Measurements from ENCODE around the gene NTN1. TPM values are rescaled to one million over a fixed set of nuclear protein-coding genes. Genes with fewer than 3 reads are reported as not detected.

NTN1 gene
- total and polyA plus RNA-seq, 12 donors = 3.0 to 38.7 (median 15.8) TPM

GRCh38 chr17:9287306-9287705 is 266.0 kb downstream of the NTN1 start:
- no peaks in the 10 kb centered on the region for H3K36me3 ChIP-seq
- DNase-seq = no peak
- peaks cover 0 to 34% (median 9%) of the 10 kb centered on the region in 9 donors for H3K4me1 ChIP-seq
- H3K4me3 ChIP-seq = no peak overlapping the region
- intact Hi-C loops (cut with DNase I) = loop anchor here in 4 of 10 donors (5.0 to 10.0 kb wide), 5 partner anchors 40 to 293 kb away; no protein-coding TSS in a partner anchor
- 78 to 79% methylated on average over 2 of the region's 2 CpGs for WGBS, 2 donors
- H3K27ac ChIP-seq = no peak overlapping the region
- H3K9me3 ChIP-seq = no peaks in the 10 kb centered on the region
- TF ChIP-seq CTCF (IDR thresholded peaks at IDR 0.05) = no peak
- ATAC-seq = no peak
- H3K27me3 ChIP-seq = no peaks in the 10 kb centered on the region

GRCh38 chr17:9290226-9290613 is 268.9 kb downstream of the NTN1 start:
- no peak for TF ChIP-seq CTCF (IDR thresholded peaks at IDR 0.05)
- intact Hi-C loops (cut with DNase I) = loop anchor here in 6 of 10 donors (5.0 to 10.0 kb wide), 7 partner anchors 65 to 298 kb away; no protein-coding TSS in a partner anchor
- no peak for ATAC-seq
- Histone ChIP-seq H3K27ac (no peak overlapping the region), H3K27me3 (no peaks in the 10 kb centered on the region), H3K4me3 (no peak overlapping the region), H3K36me3 (no peaks in the 10 kb centered on the region), H3K9me3 (no peaks in the 10 kb centered on the region), H3K4me1 (peaks cover 0 to 30% (median 5%) of the 10 kb centered on the region in 9 donors)
- 76 to 95% methylated on average over 7 of the region's 7 CpGs for WGBS, 2 donors
- DNase-seq = no peak

GRCh38 chr17:9291912-9292560 is 270.7 kb downstream of the NTN1 start:
- H3K27ac ChIP-seq = peak overlapping the region in 2 of 10 donors; percentile 21 to 32
- peak; percentile 62 to 87 (median 79) for TF ChIP-seq CTCF (IDR thresholded peaks at IDR 0.05)
- peak; percentile 81 to 96 (median 88) for ATAC-seq
- intact Hi-C loops (cut with DNase I) = loop anchor here in 8 of 10 donors (1.0 to 10.0 kb wide), 10 partner anchors 63 to 301 kb away; no protein-coding TSS in a partner anchor
- no peaks in the 10 kb centered on the region for H3K9me3 ChIP-seq
- peak; percentile 36 to 45 for DNase-seq
- H3K27me3 ChIP-seq = no peaks in the 10 kb centered on the region
- 35 to 48% methylated on average over 8 of the region's 8 CpGs for WGBS, 2 donors
- H3K4me3 ChIP-seq = no peak overlapping the region
- no peaks in the 10 kb centered on the region for H3K36me3 ChIP-seq
- H3K4me1 ChIP-seq = peaks cover 0 to 20% (median 5%) of the 10 kb centered on the region in 9 donors

GRCh38 chr17:9292561-9292941 is 271.2 kb downstream of the NTN1 start:
- H3K4me1 ChIP-seq = peaks cover 0 to 15% (median 5%) of the 10 kb centered on the region in 9 donors
- H3K9me3 ChIP-seq = no peaks in the 10 kb centered on the region
- no peak overlapping the region for H3K4me3 ChIP-seq
- no peaks in the 10 kb centered on the region for H3K36me3 ChIP-seq
- DNase-seq = no peak
- intact Hi-C loops (cut with DNase I) = loop anchor here in 8 of 10 donors (1.0 to 10.0 kb wide), 10 partner anchors 62 to 301 kb away; no protein-coding TSS in a partner anchor
- TF ChIP-seq CTCF (IDR thresholded peaks at IDR 0.05) = peak in 1 of 9 donors; percentile 2
- peak overlapping the region in 2 of 10 donors; percentile 21 to 32 for H3K27ac ChIP-seq
- no peaks in the 10 kb centered on the region for H3K27me3 ChIP-seq
- 82 to 89% methylated on average over 2 of the region's 2 CpGs for WGBS, 2 donors
- peak in 5 of 8 donors; percentile 15 to 35 (median 17) for ATAC-seq

Other genes starting within 250 kb of the NTN1 start
- under 1 TPM in 3 of 10 donors, not detected in 7; 0.14 to 0.28 (median 0.19) TPM for gene MFSD6L, start 222.1 kb upstream of the NTN1 start, total RNA-seq
- gene MFSD6L, start 222.1 kb upstream of the NTN1 start, polyA plus RNA-seq = under 1 TPM; 0.03 to 0.15 TPM
- 1 to 10 TPM in 5 of 10 donors, under 1 TPM in 5; 0.32 to 3.4 (median 1.0) TPM for gene PIK3R6, start 153.8 kb upstream of the NTN1 start, total RNA-seq
- gene PIK3R6, start 153.8 kb upstream of the NTN1 start, polyA plus RNA-seq = 1 to 10 TPM in 1 of 2 donors, under 1 TPM in 1; 0.58 to 1.5 TPM
- gene PIK3R5, start 55.8 kb upstream of the NTN1 start, total RNA-seq = 10 to 100 TPM in 1 of 10 donors, 1 to 10 TPM in 7, under 1 TPM in 2; 0.66 to 10.1 (median 2.4) TPM
- 1 to 10 TPM; 1.4 to 2.0 TPM for gene PIK3R5, start 55.8 kb upstream of the NTN1 start, polyA plus RNA-seq

All from heart right ventricle (tissue), 16 donors.